ENCODE measurements around the gene OLIG2. TPM values are rescaled to one million over a fixed set of nuclear protein-coding genes. Genes with fewer than 3 reads are reported as not detected.

The OLIG2 gene
- total RNA-seq, 1 donor from 2014 or later, result 21.4 TPM

DNA sequence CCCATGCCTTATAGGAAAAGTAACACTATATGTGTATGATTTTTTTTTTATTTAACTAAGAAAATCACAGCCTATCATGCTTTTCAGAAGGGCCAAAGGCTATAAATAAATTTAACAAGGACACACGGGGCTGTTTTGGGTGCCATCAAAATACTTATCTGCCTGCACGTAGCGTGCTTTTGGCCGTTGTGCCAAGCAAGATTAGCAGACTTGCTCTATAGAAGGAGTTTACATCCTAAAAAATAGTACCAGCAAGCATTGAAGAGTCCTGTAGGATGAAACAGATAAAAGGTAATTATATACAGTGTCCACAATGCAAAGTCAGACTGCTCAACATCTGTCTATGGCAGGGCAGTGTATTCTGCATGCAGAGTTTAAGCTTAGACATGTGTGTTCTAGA, 47.9 kb downstream of the OLIG2 start:
- TF ChIP-seq, protein P1, sequence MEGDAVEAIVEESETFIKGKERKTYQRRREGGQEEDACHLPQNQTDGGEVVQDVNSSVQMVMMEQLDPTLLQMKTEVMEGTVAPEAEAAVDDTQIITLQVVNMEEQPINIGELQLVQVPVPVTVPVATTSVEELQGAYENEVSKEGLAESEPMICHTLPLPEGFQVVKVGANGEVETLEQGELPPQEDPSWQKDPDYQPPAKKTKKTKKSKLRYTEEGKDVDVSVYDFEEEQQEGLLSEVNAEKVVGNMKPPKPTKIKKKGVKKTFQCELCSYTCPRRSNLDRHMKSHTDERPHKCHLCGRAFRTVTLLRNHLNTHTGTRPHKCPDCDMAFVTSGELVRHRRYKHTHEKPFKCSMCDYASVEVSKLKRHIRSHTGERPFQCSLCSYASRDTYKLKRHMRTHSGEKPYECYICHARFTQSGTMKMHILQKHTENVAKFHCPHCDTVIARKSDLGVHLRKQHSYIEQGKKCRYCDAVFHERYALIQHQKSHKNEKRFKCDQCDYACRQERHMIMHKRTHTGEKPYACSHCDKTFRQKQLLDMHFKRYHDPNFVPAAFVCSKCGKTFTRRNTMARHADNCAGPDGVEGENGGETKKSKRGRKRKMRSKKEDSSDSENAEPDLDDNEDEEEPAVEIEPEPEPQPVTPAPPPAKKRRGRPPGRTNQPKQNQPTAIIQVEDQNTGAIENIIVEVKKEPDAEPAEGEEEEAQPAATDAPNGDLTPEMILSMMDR (IDR thresholded peaks at IDR 0.05; ENCODE audit: partially characterized antibody, unreplicated experiment), result no peak
- peaks cover 11% of the 10 kb centered on the region for H3K9me3 Mint-ChIP-seq (ENCODE audit: unreplicated experiment)
- DNase-seq, result no peak
- peaks cover 5% of the 10 kb centered on the region for H3K36me3 Mint-ChIP-seq (ENCODE audit: unreplicated experiment)
- H3K4me1 Mint-ChIP-seq (ENCODE audit: low read depth, unreplicated experiment), result peaks cover 16% of the 10 kb centered on the region
- H3K27me3 Mint-ChIP-seq (ENCODE audit: unreplicated experiment), result peaks cover 23% of the 10 kb centered on the region
- no peak overlapping the region for H3K4me3 Mint-ChIP-seq (ENCODE audit: unreplicated experiment)
- H3K27ac Mint-ChIP-seq (ENCODE audit: unreplicated experiment), result no peak overlapping the region

DNA sequence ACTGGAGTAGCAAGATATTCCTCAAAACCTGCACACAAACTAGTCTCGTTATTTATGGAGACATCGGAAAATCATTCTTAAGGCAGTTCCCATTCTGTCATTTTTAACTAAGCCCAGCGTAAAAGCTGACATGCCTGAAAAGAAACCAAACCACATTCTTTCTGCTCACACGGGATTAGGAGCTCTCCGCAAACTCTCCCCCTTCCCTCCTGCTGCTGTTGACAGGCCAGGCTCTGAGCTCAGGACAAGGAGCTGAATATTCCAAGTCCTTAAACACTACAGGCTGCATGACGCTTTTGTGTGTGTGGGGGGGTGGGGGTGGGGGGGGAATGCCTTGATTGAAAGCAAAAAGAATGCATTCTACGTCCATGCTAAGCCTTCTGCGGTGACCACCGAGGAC, 49.4 kb downstream of the OLIG2 start:
- Mint-ChIP-seq H3K36me3 (ENCODE audit: unreplicated experiment) (no peaks in the 10 kb centered on the region), H3K27ac (ENCODE audit: unreplicated experiment) (no peak overlapping the region), H3K27me3 (ENCODE audit: unreplicated experiment) (peaks cover 17% of the 10 kb centered on the region), H3K9me3 (ENCODE audit: unreplicated experiment) (peaks cover 9% of the 10 kb centered on the region), H3K4me3 (ENCODE audit: unreplicated experiment) (no peak overlapping the region), H3K4me1 (ENCODE audit: low read depth, unreplicated experiment) (peaks cover 16% of the 10 kb centered on the region)
- no peak for DNase-seq
- TF ChIP-seq, protein P1 (IDR thresholded peaks at IDR 0.05; ENCODE audit: partially characterized antibody, unreplicated experiment), result no peak

DNA sequence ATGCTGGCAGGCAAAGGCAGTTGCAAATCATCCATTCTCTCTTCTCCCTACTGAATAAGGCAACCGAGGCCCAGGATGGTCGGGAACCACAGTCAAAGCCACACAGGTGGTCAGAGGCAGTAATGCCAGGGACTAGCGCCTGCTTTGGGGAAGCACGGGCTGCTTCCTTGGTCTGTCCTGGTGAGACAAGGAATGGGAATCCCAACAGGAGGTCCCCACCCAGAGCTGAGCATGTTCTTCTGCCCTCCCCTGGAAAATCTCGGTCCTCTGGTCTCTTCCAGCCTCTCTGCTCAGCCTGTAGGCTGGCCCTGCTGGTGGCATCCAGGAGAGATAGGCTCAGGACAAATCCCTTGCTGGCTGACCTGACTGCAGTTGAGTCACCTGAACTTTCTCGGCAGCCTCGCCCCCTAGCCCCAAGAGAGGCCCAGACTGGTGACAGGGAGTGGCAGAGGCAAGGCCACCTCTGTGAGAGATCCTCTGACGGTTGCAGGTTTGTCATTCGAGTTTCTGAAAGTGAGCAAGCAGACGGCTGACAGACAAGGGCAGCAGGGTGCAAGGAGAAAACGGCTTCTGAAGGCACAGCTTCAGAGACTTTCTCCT, 50.0 kb downstream of the OLIG2 start:
- peaks cover 17% of the 10 kb centered on the region for H3K27me3 Mint-ChIP-seq (ENCODE audit: unreplicated experiment)
- H3K9me3 Mint-ChIP-seq (ENCODE audit: unreplicated experiment), result peaks cover 9% of the 10 kb centered on the region
- no peak overlapping the region for H3K27ac Mint-ChIP-seq (ENCODE audit: unreplicated experiment)
- peaks cover 21% of the 10 kb centered on the region for H3K4me1 Mint-ChIP-seq (ENCODE audit: low read depth, unreplicated experiment)
- TF ChIP-seq, protein P1 (IDR thresholded peaks at IDR 0.05; ENCODE audit: partially characterized antibody, unreplicated experiment), result no peak
- no peak for DNase-seq
- no peak overlapping the region for H3K4me3 Mint-ChIP-seq (ENCODE audit: unreplicated experiment)
- H3K36me3 Mint-ChIP-seq (ENCODE audit: unreplicated experiment), result no peaks in the 10 kb centered on the region

DNA sequence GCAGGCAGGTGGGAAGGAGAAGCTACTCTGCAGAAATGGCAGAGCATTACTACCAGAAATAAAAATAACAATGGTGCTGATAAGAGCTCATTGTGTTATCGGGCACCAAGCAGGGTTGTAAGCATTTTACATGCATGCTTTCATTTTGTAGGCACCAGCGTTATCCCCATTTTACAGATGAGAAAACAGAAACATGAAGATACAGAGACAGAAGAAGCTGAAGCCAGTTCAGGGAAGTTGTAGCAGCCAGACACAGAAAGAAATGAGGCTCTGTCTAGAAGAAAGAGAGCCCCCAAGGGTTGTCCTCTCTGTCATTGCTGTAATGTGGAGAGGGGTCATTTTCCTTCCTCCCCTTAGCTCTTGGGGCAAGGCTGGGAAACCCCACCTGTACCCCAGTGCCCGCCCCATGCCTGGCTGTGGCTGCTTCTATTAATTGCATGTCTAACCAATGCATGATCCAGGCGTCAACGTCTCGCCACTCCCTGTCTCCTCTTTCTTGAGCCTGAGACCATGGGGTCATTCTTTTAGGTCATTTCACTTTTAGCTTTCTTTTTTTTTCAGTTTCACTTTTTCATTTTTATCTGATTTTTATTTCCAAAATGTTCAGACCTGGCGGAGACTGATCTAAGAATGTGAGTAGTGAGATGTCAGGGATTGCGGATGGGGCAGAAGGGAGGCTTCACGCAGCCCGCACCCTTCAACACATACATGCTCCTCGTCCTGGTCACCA, 51.0 kb downstream of the OLIG2 start:
- H3K9me3 Mint-ChIP-seq (ENCODE audit: unreplicated experiment), result peaks cover 9% of the 10 kb centered on the region
- peaks cover 17% of the 10 kb centered on the region for H3K4me1 Mint-ChIP-seq (ENCODE audit: low read depth, unreplicated experiment)
- DNase-seq, result no peak
- H3K4me3 Mint-ChIP-seq (ENCODE audit: unreplicated experiment), result no peak overlapping the region
- no peaks in the 10 kb centered on the region for H3K36me3 Mint-ChIP-seq (ENCODE audit: unreplicated experiment)
- TF ChIP-seq, protein P1 (IDR thresholded peaks at IDR 0.05; ENCODE audit: partially characterized antibody, unreplicated experiment), result no peak
- no peak overlapping the region for H3K27ac Mint-ChIP-seq (ENCODE audit: unreplicated experiment)
- H3K27me3 Mint-ChIP-seq (ENCODE audit: unreplicated experiment), result peaks cover 13% of the 10 kb centered on the region

Other genes starting within 250 kb of the OLIG2 start
- 14.2 TPM for gene OLIG1, start 44.2 kb downstream of the OLIG2 start, total RNA-seq (ENCODE audit: unreplicated experiment)
- gene IFNAR2, start 204.0 kb downstream of the OLIG2 start, total RNA-seq (ENCODE audit: unreplicated experiment), result 6.9 TPM
- 4.7 TPM for gene IL10RB, start 240.4 kb downstream of the OLIG2 start, total RNA-seq (ENCODE audit: unreplicated experiment)

All from glutamatergic neuron (in vitro differentiated cells).